HG03521 (cell line): ENCODE results near the gene CHST15.

Source experiments
- ATAC-seq: cut with Tn5 transposase; IDR thresholded peaks from one replicate; pipeline ENCODE4 v1.9.1; 2021; ENCODE audit warnings: mild to moderate bottlenecking, moderate library complexity; ENCODE audit not compliant: unreplicated experiment

Gene CHST15

DNA sequence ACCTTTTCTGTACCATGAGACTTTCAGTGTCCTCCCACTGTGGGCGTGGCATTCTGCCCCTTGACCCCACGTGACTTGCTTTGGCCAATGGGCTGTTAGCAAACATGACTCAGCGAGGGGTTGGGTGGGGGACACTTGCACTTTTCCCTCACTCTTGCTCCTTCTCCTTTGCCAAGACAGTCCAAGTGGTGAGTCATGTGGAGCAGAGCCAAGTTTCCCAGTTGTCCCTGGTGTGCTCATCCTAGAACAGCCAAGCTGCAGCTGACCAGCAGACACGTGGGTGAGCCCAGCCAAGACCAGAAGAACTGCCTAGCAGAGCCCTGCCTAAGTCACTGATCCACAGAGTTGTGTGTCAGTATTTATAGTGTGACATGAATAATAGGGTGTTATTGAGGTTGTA, 119.0 kb downstream of the CHST15 start:
- ATAC-seq = no peak

DNA sequence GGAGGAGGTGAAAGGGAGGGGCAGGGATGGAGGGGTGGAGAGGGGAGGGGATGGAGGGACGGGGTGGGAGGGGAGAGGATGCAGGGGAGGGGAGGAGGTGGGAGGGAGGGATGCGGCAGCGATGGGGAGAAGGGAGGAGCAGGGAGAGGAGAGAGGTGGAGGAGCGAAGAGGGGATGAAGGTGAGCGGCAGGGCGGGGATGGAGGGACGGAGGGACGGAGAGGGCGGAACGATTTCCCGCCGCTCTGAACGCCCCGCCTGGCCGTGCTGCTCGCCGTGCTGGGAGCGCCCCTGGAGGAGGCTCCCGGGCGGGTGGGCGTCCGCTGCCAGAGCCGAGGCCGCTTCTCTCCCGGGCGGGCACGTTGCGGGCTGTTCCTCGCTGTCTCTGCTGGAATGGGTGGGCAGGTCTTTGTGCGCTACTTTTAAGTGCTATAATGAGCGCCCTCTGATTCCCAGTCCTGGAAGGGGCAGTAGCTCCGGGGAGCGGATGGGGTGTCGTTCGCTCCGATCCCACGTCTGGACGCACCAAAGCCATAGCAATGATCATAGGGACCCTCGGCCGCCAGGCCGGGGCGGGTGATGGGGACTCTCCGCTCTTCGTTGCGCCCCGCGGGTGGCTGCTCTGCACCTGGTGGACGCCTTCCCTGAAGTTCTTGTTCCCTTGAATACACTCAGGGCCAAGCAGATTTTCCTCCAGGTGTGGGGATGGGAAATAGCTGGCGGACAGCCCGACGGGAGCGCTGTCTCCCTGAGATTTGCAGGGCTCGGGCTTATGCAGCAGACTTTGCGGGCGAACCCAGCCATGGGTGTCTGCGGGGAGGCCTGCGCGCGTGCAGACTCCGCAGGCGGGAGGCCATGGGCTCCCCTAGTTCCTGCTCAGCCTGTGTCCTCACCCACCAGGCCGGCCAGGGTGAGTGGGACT, 120.7 kb downstream of the CHST15 start:
- no peak for ATAC-seq

DNA sequence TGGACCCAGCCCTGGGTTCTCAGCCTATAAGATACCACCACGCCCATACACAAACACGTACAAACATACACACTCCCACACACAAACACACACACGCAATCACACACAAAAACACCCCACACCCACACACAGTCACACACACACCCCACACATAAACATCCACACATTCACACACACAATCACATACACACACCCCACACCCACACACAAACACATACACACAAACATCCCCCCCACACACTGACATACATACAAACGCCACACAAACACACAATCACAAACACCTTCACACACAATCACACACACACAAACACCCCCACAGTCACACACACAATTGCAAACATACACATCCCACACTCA, 122.5 kb downstream of the CHST15 start:
- ATAC-seq = no peak

DNA sequence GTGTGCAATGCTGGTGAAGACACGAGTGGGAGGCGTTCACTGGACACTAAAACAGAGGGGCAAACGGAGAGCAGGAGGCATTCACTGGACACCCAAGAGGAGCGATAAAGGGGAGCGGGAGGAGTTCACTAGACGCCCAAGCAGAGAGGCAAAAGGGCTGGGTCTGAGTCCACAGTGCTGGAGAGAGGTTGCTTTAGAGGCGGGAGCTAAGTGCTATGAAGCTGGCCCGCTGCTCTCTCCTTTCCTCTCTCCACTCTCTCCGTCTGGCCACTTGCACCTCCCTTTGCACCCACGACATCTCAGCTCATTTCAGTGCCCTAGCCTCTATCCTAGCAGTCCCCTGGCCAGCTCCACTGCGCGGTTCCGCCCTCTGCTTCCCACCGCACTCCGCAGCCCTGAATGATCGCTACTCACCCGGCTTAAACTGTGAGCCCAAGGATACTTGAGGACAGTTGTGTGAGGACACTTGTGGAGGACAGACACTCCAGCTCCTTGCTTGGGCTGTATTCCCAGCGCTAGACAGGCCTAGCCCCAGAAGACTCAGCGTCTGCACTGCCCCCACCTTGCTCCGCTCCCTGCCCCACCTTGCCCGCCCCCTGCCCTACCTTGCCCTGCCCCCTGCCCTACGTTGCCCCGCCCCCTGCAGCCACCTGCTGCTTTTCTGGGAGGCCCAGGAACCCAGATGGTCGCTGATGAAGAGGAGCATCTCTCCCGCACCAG, 123.0 kb downstream of the CHST15 start:
- no peak for ATAC-seq

DNA sequence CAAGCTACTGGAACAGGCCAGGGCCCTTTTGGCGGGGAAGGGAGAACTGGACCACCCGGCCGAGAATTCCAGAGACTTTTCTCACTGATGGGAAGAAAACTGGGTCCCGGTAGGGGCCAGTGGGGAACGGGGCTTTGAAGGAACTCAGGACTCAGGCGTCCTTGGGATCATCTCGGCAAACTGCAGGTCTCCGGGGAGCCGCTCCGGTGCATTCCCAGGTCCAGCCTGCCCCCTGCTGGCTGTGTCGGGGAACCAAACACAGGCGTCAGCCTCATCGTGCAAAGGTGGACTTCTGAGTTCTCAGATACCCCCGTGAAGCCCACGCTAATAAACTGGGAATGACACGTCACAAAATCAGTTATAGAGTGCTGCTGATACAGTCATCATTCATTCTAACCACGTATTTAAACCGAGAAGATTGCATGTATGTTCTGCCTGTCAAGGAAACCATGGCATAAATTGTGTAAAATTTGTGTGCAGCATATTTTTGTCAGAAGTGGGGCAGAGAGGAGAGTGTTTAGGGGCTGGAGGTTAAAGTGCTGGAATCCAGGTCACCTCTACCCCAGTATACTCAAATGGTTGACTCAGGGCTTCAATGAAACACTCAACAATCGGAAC, 125.7 kb downstream of the CHST15 start:
- no peak for ATAC-seq

DNA sequence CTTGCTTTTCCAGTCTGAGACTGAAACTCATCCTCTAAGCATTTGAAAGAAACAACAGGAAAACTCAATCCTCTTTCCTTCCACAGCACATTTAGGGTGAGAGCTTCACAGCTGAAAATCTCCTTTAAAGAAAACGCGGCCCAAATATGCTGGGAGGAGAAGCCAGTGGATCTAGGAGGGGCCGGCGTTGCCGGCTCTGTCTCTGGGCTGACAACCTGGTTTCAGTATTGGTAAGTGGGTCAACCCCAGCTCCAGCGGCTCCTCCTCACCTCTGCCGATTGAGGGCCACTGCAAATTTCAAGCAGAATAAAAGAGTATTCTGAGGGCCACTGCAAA, 126.5 kb downstream of the CHST15 start:
- ATAC-seq = no peak

DNA sequence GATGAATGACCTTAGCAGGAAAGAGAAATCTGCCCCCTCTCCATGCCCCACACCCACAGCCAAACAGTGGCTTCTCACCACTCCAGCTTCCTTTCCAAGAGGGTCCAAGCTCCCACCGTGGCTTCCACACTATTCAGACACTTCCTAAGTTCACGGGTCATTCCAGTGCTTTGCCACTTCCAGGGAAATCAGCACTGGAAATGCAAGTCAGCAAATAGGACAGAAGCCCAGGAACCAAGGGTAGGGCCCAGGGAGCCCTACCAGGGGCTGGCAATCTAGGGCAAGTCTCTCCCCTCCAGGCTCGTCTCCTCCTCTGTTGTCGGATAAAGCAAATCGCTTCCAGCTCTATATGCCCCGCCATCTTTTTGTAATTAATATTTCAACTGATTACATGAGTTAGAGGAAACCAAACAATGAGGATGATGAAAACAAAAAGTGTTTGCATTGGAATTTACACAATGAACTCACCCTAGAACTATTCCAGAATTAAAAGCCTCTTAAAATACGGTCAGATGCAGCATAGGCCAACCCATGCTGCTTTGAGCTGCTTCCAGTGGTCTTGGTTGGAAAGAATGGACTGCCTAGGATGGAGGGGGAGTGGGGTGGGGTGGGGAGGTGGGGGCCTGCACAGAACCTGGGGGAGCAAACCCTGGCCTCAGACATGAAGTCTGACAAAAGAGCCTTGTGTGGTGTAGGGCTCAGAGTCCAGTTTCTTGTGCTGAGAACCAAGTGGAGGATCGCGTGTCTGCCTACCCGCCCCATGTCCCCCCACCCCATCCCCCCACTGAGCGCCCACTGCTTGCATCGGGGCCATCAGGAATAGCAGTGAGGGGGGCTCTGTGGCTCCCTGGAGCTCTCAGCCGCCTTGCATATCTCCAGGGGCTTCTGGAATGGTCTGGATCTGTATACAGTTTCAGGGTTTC, 127.2 kb downstream of the CHST15 start:
- no peak for ATAC-seq

DNA sequence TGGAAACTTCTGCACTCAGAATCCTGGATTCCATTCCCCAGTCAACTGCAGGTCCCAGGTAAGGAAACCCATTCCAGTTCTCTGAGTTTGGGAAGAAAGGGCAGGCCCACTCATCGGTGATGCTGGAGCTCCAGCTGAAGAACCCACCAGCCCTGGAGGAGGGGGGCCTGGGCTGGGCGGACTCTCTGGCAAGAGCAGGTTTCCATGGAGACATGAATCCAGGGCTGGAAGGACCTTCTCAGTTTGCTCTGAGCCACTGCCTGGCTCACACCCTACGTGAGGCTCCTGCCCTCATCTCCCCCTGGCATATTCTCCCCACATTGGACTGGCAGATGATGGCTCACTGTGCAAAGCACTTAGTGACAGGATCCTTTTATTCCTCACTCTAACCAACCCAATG, 128.4 kb downstream of the CHST15 start:
- ATAC-seq = no peak

DNA sequence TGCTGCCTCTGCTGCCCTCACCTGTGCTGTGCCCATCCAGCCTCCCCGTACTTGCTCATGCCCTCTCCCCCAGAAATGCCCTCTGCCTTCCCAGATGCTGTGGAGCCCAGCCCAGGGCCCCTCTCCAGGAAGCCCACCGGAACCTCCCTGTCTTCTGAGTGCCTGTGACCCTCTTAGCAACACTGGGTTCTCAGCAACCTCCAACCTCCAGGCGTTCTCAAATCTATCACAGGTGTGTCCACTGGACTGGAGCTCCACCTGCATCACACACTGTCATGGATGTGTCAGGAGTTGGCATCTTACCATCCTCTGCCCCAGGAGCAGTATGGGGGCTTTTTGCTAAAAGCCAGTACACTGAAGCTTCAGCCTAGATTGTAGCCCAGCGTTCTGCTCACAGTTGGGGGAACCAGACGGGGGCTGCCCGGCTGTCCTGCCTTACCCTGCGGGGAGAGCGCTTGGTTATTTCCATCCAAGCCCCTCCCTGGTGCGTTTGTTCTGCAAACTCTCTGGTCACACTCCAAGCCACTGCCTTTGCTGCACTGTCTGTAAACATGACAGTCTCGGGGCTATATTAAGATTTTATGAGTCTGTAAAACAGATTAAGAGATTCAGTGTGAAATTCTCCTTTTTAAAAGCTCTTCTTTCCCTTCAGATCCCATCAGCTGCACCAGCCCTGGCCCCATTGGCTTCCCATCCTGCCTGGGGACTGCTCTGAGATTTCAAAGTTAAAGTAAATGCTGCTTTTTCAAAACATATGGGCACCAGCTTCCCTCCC, 130.5 kb downstream of the CHST15 start:
- ATAC-seq = no peak

DNA sequence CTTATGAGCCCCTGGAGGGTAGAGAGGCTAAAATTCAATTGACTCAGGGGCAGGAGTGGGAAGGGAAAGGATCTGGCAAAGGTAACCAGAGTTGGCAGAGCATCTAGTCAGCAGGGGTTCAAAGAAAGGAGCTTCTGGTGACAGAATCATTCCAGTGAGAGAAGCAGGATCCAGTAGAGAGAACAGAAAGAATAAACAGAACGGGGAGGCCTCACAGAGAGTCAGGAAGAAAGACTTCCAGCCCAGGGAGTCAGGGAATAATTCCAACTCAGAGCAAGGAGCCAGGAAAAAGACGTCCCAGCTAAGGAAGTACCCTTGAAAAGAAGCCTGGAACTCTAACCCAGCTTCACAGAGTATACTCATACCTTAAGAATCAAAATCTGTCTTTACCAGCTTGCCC, 135.2 kb downstream of the CHST15 start:
- ATAC-seq = no peak
